Endothelial cell of umbilical vein (primary cell): ENCODE results near the gene WNT8B. TPM values are rescaled to one million over a fixed set of nuclear protein-coding genes. Genes with fewer than 3 reads are reported as not detected.

Source experiments
- BruUV-seq: library from RNA; stranded (reverse); fragments of 400-500 nt; replicated peaks from 2 replicates; lab custom pipeline; 2021; lab: Mats Ljungman, UMichigan
- CTCF ChIA-PET: fragments of 300-600, 350-600 bp; sonication (Branson Sonifier 250); formaldehyde crosslinking; loops from one replicate; lab custom pipeline; 2021; ENCODE audit warnings: antibody characterized with exemption, inconsistent platforms; lab: Charles Lee
- POLR2A ChIA-PET: fragments of 300-600, 350-600 bp; sonication (Branson Sonifier 250); formaldehyde crosslinking; loops from one replicate; lab custom pipeline; 2021; ENCODE audit warnings: antibody characterized with exemption, inconsistent platforms; lab: Charles Lee
- DNase-seq: peaks from one replicate; pipeline ENCODE4 v3.0.0-alpha.2; 2011; ENCODE audit warnings: low read depth, low spot score
- FAIRE-seq: peaks from 2 replicates; lab custom pipeline; 2011; peaks lifted over from hg19 to GRCh38; lab: Jason Lieb, UNC
- H2AFZ ChIP-seq: 2 replicates; pipeline ENCODE4 v1.6.0; 2012; ENCODE audit warnings: low read depth, low read length, control low read depth, inconsistent platforms
- H3K27ac ChIP-seq: 2 replicates; pipeline ENCODE4 v1.5.1; 2011; ENCODE audit warnings: low read depth, mild to moderate bottlenecking, control low read depth, low read length, moderate library complexity; ENCODE audit not compliant: insufficient read depth
- H3K27me3 ChIP-seq, 2 experiments: 2 replicates each; pipeline versions ENCODE4 v1.6.0 to v1.6.1; 2011; ENCODE audit warnings: low read length in 2 of 2, mixed read lengths in 1 of 2; ENCODE audit not compliant: control insufficient read depth in 2 of 2, insufficient read depth in 2 of 2
- H3K36me3 ChIP-seq, 2 experiments: 2 replicates in 1 of 2; 3 replicates in 1 of 2; pipeline ENCODE4 v1.5.1; 2011; ENCODE audit warnings: low read length in 2 of 2, mild to moderate bottlenecking in 1 of 2, moderate library complexity in 1 of 2; ENCODE audit not compliant: control insufficient read depth in 2 of 2, insufficient read depth in 2 of 2; ENCODE audit errors: extremely low read depth in 1 of 2
- H3K4me1 ChIP-seq: 3 replicates; pipeline ENCODE4 v1.5.1; 2011; ENCODE audit warnings: mild to moderate bottlenecking, low read length; ENCODE audit not compliant: control insufficient read depth, insufficient read depth; ENCODE audit errors: extremely low read depth
- H3K4me2 ChIP-seq: 2 replicates; pipeline ENCODE4 v1.6.1; 2011; ENCODE audit warnings: low read length, control low read depth, mixed read lengths; ENCODE audit not compliant: insufficient read depth
- H3K4me3 ChIP-seq, 3 experiments: fragments of 200-600 bp in 1 of 3; sonication (generic), shearing (Covaris generic) in 1 of 3; replicated peaks in 1 of 3; 2 replicates each; pipeline ENCODE4 v1.5.1; 2011 to 2016; ENCODE audit warnings: control low read depth in 3 of 3, low read length in 3 of 3, mild to moderate bottlenecking in 2 of 3, inconsistent platforms in 1 of 3, low read depth in 1 of 3, moderate library complexity in 1 of 3; ENCODE audit not compliant: insufficient read depth in 1 of 3
- H3K79me2 ChIP-seq: 2 replicates; pipeline ENCODE4 v1.6.0; 2012; ENCODE audit warnings: low read length, inconsistent platforms; ENCODE audit not compliant: control insufficient read depth, insufficient read depth
- H3K9ac ChIP-seq: replicated peaks from 2 replicates; pipeline ENCODE3; 2011; ENCODE audit warnings: low read length, control low read depth; ENCODE audit not compliant: insufficient read depth; ENCODE audit errors: extremely low read depth
- H3K9me1 ChIP-seq: replicated peaks from 3 replicates; pipeline ENCODE4 v1.6.0; 2011; ENCODE audit warnings: mild to moderate bottlenecking, low read length; ENCODE audit not compliant: control insufficient read depth, insufficient read depth; ENCODE audit errors: extremely low read depth
- H3K9me3 ChIP-seq: replicated peaks from 2 replicates; pipeline ENCODE4 v1.5.1; 2012; ENCODE audit warnings: low read length, inconsistent platforms; ENCODE audit not compliant: control insufficient read depth, insufficient read depth
- H4K20me1 ChIP-seq: replicated peaks from 2 replicates; pipeline ENCODE3; 2011; ENCODE audit warnings: mild to moderate bottlenecking, low read length; ENCODE audit not compliant: control insufficient read depth, insufficient read depth; ENCODE audit errors: extremely low read depth
- FOS ChIP-seq: IDR thresholded peaks from 2 replicates; pipeline ENCODE4 v1.6.1; 2011; ENCODE audit warnings: mild to moderate bottlenecking, low read length, moderate library complexity, borderline replicate concordance; ENCODE audit not compliant: insufficient read depth
- GATA2 ChIP-seq: IDR thresholded peaks from 2 replicates; pipeline ENCODE4 v1.7.0; 2011; ENCODE audit warnings: low read depth, mild to moderate bottlenecking, moderate library complexity, mixed read lengths, low read length; ENCODE audit not compliant: insufficient read length, insufficient read depth
- MYC ChIP-seq: IDR thresholded peaks from one replicate; pipeline ENCODE4 v1.6.1; 2011; ENCODE audit warnings: mild to moderate bottlenecking, low read depth, low read length
- dilution Hi-C: fragments of 300-500 bp; cut with MboI; formaldehyde crosslinking; loops from one replicate; pipeline ENCODE4 v1.15.0; 2019; ENCODE audit warnings: low sequenced_read_pairs; ENCODE audit not compliant: extremely low pct_ligation_motif_present
- intact Hi-C: fragments of 100-400 bp; cut with micrococcal nuclease; formaldehyde crosslinking; loops from one replicate; pipeline ENCODE4 v1.10.0; 2022
- polyA plus RNA-seq, 4 experiments: library from polyadenylated mRNA; depleted of rRNA in 3 of 4; stranded (reverse) in 3 of 4; unstranded in 1 of 4; fragments of >200 nt; gene quantifications; 2 replicates each; pipeline versions ENCODE4 v1.2.1 to v1.2.3, GENCODE V29; 2011 to 2012; ENCODE audit warnings: missing spikeins in 1 of 4
- total RNA-seq: library from RNA; stranded (reverse); gene quantifications from 2 replicates; pipeline ENCODE4 v1.2.3, GENCODE V29; 2021

WNT8B gene
- total and polyA plus RNA-seq, 2 donors (not counting 3 experiments of a cell fraction or from before 2014, with no cell fraction given), result not detected

DNA sequence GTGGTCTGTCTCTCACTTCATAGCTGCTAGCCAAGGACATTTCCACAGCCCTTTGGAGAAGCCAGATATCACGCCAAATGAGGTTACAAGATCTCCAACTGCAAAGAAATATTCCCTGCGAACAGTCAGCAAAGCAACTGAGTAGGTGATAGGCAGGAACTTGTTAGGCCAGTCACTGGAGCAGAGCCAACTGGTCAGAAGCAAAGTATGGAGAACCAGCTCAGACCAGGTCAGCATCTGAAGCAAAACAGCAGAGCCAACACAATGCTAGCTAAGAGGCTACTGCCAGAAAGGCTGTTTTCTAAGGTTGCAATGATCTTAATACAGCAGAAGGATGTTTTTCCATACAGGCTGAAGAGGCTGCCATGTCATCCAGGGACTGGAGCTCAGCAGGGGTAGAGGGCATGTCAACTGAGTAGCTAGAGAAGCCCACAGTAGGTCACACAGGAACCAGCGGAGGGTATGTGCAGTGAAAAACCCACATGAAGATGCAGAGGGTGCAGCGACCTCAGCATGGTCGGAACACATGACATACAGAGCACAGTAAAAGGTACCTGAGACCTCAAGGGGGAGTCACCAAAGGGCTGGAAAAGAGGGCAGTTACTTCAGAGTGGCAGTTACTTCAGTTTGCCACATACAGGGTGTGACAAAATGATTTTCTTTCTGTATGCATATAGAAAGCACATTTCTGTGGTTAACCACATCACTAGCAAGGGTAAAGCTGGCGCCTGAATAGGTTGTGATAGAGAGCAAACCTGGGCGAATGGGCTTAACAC, 47.9 kb downstream of the WNT8B start:
- H3K9me1 ChIP-seq, result no peaks in the 10 kb centered on the region
- H4K20me1 ChIP-seq, result no peaks in the 10 kb centered on the region
- ChIA-PET POLR2A (interaction anchor here (0.6 kb wide), 1 partner anchor 135 kb away, joined by 6 read pairs; no protein-coding TSS in a partner anchor), CTCF (interaction anchor here (0.8 to 4.6 kb wide), 7 partner anchors 8 to 232 kb away, joined by 3 to 41 read pairs (median 3); no protein-coding TSS in a partner anchor)
- H3K27ac ChIP-seq, result no peak overlapping the region
- no peaks in the 10 kb centered on the region for H3K9me3 ChIP-seq
- intact Hi-C loops (no loop called here), dilution Hi-C loops (no loop called here)
- H3K36me3 ChIP-seq, result no peaks in the 10 kb centered on the region
- no peaks in the 10 kb centered on the region for H3K79me2 ChIP-seq
- H2AFZ ChIP-seq, result no peak overlapping the region
- H3K4me2 ChIP-seq, result no peak overlapping the region
- no peak for TF ChIP-seq GATA2
- no peak for TF ChIP-seq FOS
- FAIRE-seq (no peak), DNase-seq (no peak)
- no peaks in the 10 kb centered on the region for H3K4me1 ChIP-seq
- H3K4me3 ChIP-seq, result no peak overlapping the region
- H3K27me3 ChIP-seq, result no peaks in the 10 kb centered on the region
- BruUV-seq, result no TSS peak
- no peak overlapping the region for H3K9ac ChIP-seq

- H3K27ac ChIP-seq, result no peak overlapping the region
- intact Hi-C loops, result loop anchor here (5.0 kb wide), 1 partner anchor 362 kb away; no protein-coding TSS in a partner anchor
- H3K9me1 ChIP-seq, result no peaks in the 10 kb centered on the region
- H3K27me3 ChIP-seq, result no peaks in the 10 kb centered on the region
- ChIA-PET POLR2A (no interaction called here), CTCF (interaction anchor here (3.6 to 4.8 kb wide), 2 partner anchors 33 to 363 kb away, joined by 47 to 78 read pairs; no protein-coding TSS in a partner anchor)
- dilution Hi-C loops, result no loop called here
- no peaks in the 10 kb centered on the region for H3K9me3 ChIP-seq
- FAIRE-seq, result no peak
- H3K4me1 ChIP-seq, result peaks cover 17% of the 10 kb centered on the region
- H3K36me3 ChIP-seq, result no peaks in the 10 kb centered on the region
- no peak overlapping the region for H3K4me2 ChIP-seq
- no peak overlapping the region for H3K9ac ChIP-seq
- H3K4me3 ChIP-seq, result no peak overlapping the region
- no peak for TF ChIP-seq MYC
- BruUV-seq, result no TSS peak
- H2AFZ ChIP-seq, result no peak overlapping the region
- H4K20me1 ChIP-seq, result no peaks in the 10 kb centered on the region
- no peaks in the 10 kb centered on the region for H3K79me2 ChIP-seq
- DNase-seq, result no peak
Measured at GRCh38 chr10:100515612-100516011, 52.8 kb downstream of the WNT8B start.
